ENCODE results near the gene FLII.

Gene FLII

GRCh38 chr17:18205861-18206260, 52.7 kb downstream of the FLII start:
- Histone ChIP-seq H3K9me3 (ENCODE audit: low read depth, low read length) (no peaks in the 10 kb centered on the region), H3K36me3 (ENCODE audit: insufficient read depth, low read length) (peaks cover 53% of the 10 kb centered on the region), H3K9ac (ENCODE audit: insufficient read length) (no peak overlapping the region), H3K4me3 (no peak overlapping the region), H3K27ac (no peak overlapping the region)
- TF ChIP-seq EZH2 (IDR thresholded peaks at IDR 0.05) (no peak), POLR2AphosphoS5 (IDR thresholded peaks at IDR 0.05; ENCODE audit: borderline replicate concordance, low read depth, low read length) (no peak), FOXP2 (optimal IDR thresholded peaks at IDR 0.05; ENCODE audit: control extremely low read depth, extremely low read length, insufficient read depth) (no peak)
- DNase-seq (ENCODE audit: low read depth, low spot score): no peak

GRCh38 chr17:18203308-18203707, 55.2 kb downstream of the FLII start:
- Histone ChIP-seq H3K36me3 (ENCODE audit: insufficient read depth, low read length) (peaks cover 55% of the 10 kb centered on the region), H3K9me3 (ENCODE audit: low read depth, low read length) (no peaks in the 10 kb centered on the region), H3K4me3 (no peak overlapping the region), H3K9ac (ENCODE audit: insufficient read length) (no peak overlapping the region), H3K27ac (no peak overlapping the region)
- DNase-seq (ENCODE audit: low read depth, low spot score): no peak
- TF ChIP-seq EZH2 (IDR thresholded peaks at IDR 0.05): no peak
- TF ChIP-seq FOXP2 (optimal IDR thresholded peaks at IDR 0.05; ENCODE audit: control extremely low read depth, extremely low read length, insufficient read depth): no peak
- no peak for TF ChIP-seq POLR2AphosphoS5 (IDR thresholded peaks at IDR 0.05; ENCODE audit: borderline replicate concordance, low read depth, low read length)

- Histone ChIP-seq H3K9ac (ENCODE audit: insufficient read length) (no peak overlapping the region), H3K27ac (no peak overlapping the region), H3K36me3 (ENCODE audit: insufficient read depth, low read length) (peaks cover 56% of the 10 kb centered on the region), H3K9me3 (ENCODE audit: low read depth, low read length) (no peaks in the 10 kb centered on the region), H3K4me3 (no peak overlapping the region)
- DNase-seq (ENCODE audit: low read depth, low spot score): no peak
- TF ChIP-seq POLR2AphosphoS5 (IDR thresholded peaks at IDR 0.05; ENCODE audit: borderline replicate concordance, low read depth, low read length) (no peak), FOXP2 (optimal IDR thresholded peaks at IDR 0.05; ENCODE audit: control extremely low read depth, extremely low read length, insufficient read depth) (no peak), EZH2 (IDR thresholded peaks at IDR 0.05) (no peak)
Observed at GRCh38 chr17:18201108-18201507, 57.4 kb downstream of the FLII start.

GRCh38 chr17:18198530-18198929, 60.0 kb downstream of the FLII start:
- TF ChIP-seq EZH2 (IDR thresholded peaks at IDR 0.05): no peak
- no peak for TF ChIP-seq POLR2AphosphoS5 (IDR thresholded peaks at IDR 0.05; ENCODE audit: borderline replicate concordance, low read depth, low read length)
- TF ChIP-seq FOXP2 (optimal IDR thresholded peaks at IDR 0.05; ENCODE audit: control extremely low read depth, extremely low read length, insufficient read depth): no peak
- DNase-seq (ENCODE audit: low read depth, low spot score): no peak
- Histone ChIP-seq H3K9ac (ENCODE audit: insufficient read length) (no peak overlapping the region), H3K9me3 (ENCODE audit: low read depth, low read length) (no peaks in the 10 kb centered on the region), H3K4me3 (no peak overlapping the region), H3K27ac (no peak overlapping the region), H3K36me3 (ENCODE audit: insufficient read depth, low read length) (peaks cover 61% of the 10 kb centered on the region)

- H3K36me3 ChIP-seq (ENCODE audit: insufficient read depth, low read length): peaks cover 61% of the 10 kb centered on the region
- no peak overlapping the region for H3K9ac ChIP-seq (ENCODE audit: insufficient read length)
- H3K4me3 ChIP-seq: no peak overlapping the region
- no peak overlapping the region for H3K27ac ChIP-seq
- TF ChIP-seq POLR2AphosphoS5 (IDR thresholded peaks at IDR 0.05; ENCODE audit: borderline replicate concordance, low read depth, low read length) (no peak), EZH2 (IDR thresholded peaks at IDR 0.05) (no peak), FOXP2 (optimal IDR thresholded peaks at IDR 0.05; ENCODE audit: control extremely low read depth, extremely low read length, insufficient read depth) (no peak)
- no peak for DNase-seq (ENCODE audit: low read depth, low spot score)
- no peaks in the 10 kb centered on the region for H3K9me3 ChIP-seq (ENCODE audit: low read depth, low read length)
Observed at GRCh38 chr17:18197535-18198194, 60.9 kb downstream of the FLII start.

- Histone ChIP-seq H3K9ac (ENCODE audit: insufficient read length) (no peak overlapping the region), H3K36me3 (ENCODE audit: insufficient read depth, low read length) (peaks cover 64% of the 10 kb centered on the region), H3K27ac (no peak overlapping the region), H3K4me3 (no peak overlapping the region), H3K9me3 (ENCODE audit: low read depth, low read length) (no peaks in the 10 kb centered on the region)
- TF ChIP-seq FOXP2 (optimal IDR thresholded peaks at IDR 0.05; ENCODE audit: control extremely low read depth, extremely low read length, insufficient read depth) (no peak), POLR2AphosphoS5 (IDR thresholded peaks at IDR 0.05; ENCODE audit: borderline replicate concordance, low read depth, low read length) (no peak), EZH2 (IDR thresholded peaks at IDR 0.05) (no peak)
- DNase-seq (ENCODE audit: low read depth, low spot score): no peak
Observed at GRCh38 chr17:18195246-18195645, 63.3 kb downstream of the FLII start.
